IMR-90 (cell line): Measurements from ENCODE around the gene REPS2.

Experiments used
- CEBPB ChIP-seq: IDR thresholded peaks from 2 replicates; pipeline ENCODE4 v1.6.1; 2012; ENCODE audit warnings: low read depth, low read length, improper control_type of control experiment
- FOS ChIP-seq: fragments of 150-350 bp; IDR thresholded peaks from 2 replicates; pipeline ENCODE4 v1.6.1; 2016; ENCODE audit warnings: low read depth, low read length
- MAFK ChIP-seq: IDR thresholded peaks from 2 replicates; pipeline ENCODE4 v1.6.1; 2012; ENCODE audit warnings: low read depth, low read length, improper control_type of control experiment
- MAZ ChIP-seq: IDR thresholded peaks from 2 replicates; pipeline ENCODE4 v1.6.1; 2012; ENCODE audit warnings: low read depth, mild to moderate bottlenecking, low read length, improper control_type of control experiment, moderate library complexity, borderline replicate concordance
- MXI1 ChIP-seq: IDR thresholded peaks from 2 replicates; pipeline ENCODE4 v1.6.1; 2012; ENCODE audit warnings: low read depth, mild to moderate bottlenecking, low read length, moderate library complexity, borderline replicate concordance
- POLR2A ChIP-seq: IDR thresholded peaks from 2 replicates; pipeline ENCODE4 v1.6.1; 2012; ENCODE audit warnings: mild to moderate bottlenecking, low read depth, low read length
- RAD21 ChIP-seq: IDR thresholded peaks from 2 replicates; pipeline ENCODE4 v1.6.1; 2012; ENCODE audit warnings: low read length, improper control_type of control experiment
- RCOR1 ChIP-seq: IDR thresholded peaks from 2 replicates; pipeline ENCODE4 v1.6.1; 2012; ENCODE audit warnings: mild to moderate bottlenecking, low read length, improper control_type of control experiment; ENCODE audit not compliant: insufficient replicate concordance
- RFX5 ChIP-seq: IDR thresholded peaks from 2 replicates; pipeline ENCODE4 v1.8.0; 2012; ENCODE audit warnings: low read depth, mild to moderate bottlenecking, low read length, moderate library complexity
- SMC3 ChIP-seq: fragments of 150-350 bp; IDR thresholded peaks from 2 replicates; pipeline ENCODE4 v1.6.1; 2016; ENCODE audit warnings: low read depth, mild to moderate bottlenecking, antibody characterized with exemption, low read length, moderate library complexity
- TF ChIP-seq, protein P1 (sequence below): conservative IDR thresholded peaks from 2 replicates; pipeline ENCODE4 v1.5.1; 2012; ENCODE audit warnings: mild to moderate bottlenecking, low read depth, low read length, improper control_type of control experiment
- TF ChIP-seq, protein P2 (sequence below): fragments of 150-350 bp; IDR thresholded peaks from 2 replicates; pipeline ENCODE4 v1.6.1; 2017; ENCODE audit warnings: mild to moderate bottlenecking, antibody characterized with exemption, low read length, low read depth
- TF ChIP-seq, protein P3 (sequence below): fragments of 150-350 bp; IDR thresholded peaks from 2 replicates; pipeline ENCODE4 v1.6.1; 2016; ENCODE audit warnings: low read depth, mild to moderate bottlenecking, low read length, moderate library complexity, borderline replicate concordance

DNA sequence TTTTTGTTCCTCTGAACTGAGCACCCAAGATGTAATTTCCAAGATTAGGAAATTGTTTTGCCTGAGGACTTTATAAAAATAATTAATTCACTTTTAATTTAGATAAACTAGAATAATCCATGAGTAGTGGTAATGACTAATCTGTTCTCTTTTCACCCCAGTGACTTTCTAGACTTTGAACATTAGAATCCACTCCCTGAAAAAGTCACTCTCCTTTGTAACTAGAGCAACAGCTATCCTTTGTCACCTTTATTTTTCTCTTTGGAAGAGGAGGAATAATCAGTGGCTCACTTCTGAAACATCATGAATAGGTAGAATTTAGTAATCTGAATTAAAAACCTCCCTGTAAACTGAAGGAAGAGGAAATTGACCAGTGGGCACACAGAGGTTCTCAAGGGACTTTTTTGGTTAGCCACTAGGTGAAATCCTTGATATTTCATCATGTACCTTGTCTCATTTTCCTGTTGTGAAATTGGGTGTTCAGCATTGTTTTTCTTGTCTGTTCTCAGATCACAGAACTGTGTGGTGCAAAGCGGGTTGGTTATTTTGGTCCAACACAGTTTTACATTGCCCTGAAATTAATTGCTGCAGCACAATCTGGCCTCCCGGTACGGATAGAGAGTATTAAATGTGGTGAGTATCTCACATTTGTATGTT lies 59.4 kb downstream of the REPS2 start:
- TF ChIP-seq, protein P1, sequence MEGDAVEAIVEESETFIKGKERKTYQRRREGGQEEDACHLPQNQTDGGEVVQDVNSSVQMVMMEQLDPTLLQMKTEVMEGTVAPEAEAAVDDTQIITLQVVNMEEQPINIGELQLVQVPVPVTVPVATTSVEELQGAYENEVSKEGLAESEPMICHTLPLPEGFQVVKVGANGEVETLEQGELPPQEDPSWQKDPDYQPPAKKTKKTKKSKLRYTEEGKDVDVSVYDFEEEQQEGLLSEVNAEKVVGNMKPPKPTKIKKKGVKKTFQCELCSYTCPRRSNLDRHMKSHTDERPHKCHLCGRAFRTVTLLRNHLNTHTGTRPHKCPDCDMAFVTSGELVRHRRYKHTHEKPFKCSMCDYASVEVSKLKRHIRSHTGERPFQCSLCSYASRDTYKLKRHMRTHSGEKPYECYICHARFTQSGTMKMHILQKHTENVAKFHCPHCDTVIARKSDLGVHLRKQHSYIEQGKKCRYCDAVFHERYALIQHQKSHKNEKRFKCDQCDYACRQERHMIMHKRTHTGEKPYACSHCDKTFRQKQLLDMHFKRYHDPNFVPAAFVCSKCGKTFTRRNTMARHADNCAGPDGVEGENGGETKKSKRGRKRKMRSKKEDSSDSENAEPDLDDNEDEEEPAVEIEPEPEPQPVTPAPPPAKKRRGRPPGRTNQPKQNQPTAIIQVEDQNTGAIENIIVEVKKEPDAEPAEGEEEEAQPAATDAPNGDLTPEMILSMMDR = no peak
- TF ChIP-seq FOS = no peak
- TF ChIP-seq POLR2A = no peak
- TF ChIP-seq MAZ = no peak
- no peak for TF ChIP-seq CEBPB
- TF ChIP-seq RFX5 = no peak
- TF ChIP-seq MXI1 = no peak
- TF ChIP-seq, protein P2, sequence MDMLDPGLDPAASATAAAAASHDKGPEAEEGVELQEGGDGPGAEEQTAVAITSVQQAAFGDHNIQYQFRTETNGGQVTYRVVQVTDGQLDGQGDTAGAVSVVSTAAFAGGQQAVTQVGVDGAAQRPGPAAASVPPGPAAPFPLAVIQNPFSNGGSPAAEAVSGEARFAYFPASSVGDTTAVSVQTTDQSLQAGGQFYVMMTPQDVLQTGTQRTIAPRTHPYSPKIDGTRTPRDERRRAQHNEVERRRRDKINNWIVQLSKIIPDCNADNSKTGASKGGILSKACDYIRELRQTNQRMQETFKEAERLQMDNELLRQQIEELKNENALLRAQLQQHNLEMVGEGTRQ = no peak
- TF ChIP-seq, protein P3, sequence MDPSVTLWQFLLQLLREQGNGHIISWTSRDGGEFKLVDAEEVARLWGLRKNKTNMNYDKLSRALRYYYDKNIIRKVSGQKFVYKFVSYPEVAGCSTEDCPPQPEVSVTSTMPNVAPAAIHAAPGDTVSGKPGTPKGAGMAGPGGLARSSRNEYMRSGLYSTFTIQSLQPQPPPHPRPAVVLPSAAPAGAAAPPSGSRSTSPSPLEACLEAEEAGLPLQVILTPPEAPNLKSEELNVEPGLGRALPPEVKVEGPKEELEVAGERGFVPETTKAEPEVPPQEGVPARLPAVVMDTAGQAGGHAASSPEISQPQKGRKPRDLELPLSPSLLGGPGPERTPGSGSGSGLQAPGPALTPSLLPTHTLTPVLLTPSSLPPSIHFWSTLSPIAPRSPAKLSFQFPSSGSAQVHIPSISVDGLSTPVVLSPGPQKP = no peak
- TF ChIP-seq MAFK = no peak
- TF ChIP-seq RCOR1 = no peak
- no peak for TF ChIP-seq RAD21
- TF ChIP-seq SMC3 = no peak
